Activated B cell treated with CpG ODN at 0.5 μM for 24 hours (primary cell): ENCODE results near the gene AGTR1. TPM values are rescaled to one million over a fixed set of nuclear protein-coding genes. Genes with fewer than 3 reads are reported as not detected.

Experiments
- ATAC-seq: fragments of 200-7000 bp; cut with Tn5 transposase; one replicate; pipeline ENCODE4 v1.10.0; 2021; ENCODE audit warnings: low read depth, mild to moderate bottlenecking, moderate library complexity
- CTCF ChIA-PET: fragments of 350-600 bp; sonication (Branson Sonifier 250); formaldehyde crosslinking; loops from one replicate; lab custom pipeline; 2021; ENCODE audit warnings: antibody characterized with exemption; lab: Charles Lee
- POLR2A ChIA-PET: fragments of 350-600 bp; sonication (Branson Sonifier 250); formaldehyde crosslinking; loops from one replicate; lab custom pipeline; 2021; ENCODE audit warnings: antibody characterized with exemption; lab: Charles Lee
- DNase-seq: peaks from one replicate; pipeline ENCODE4 v3.0.0; 2022
- H3K27ac Mint-ChIP-seq: one replicate; pipeline ENCODE4 v1.8.0; 2020; ENCODE audit warnings: mixed read lengths
- H3K27me3 Mint-ChIP-seq: one replicate; pipeline ENCODE4 v1.8.0; 2021; ENCODE audit warnings: mixed read lengths
- H3K36me3 Mint-ChIP-seq: one replicate; pipeline ENCODE4 v1.8.0; 2021; ENCODE audit warnings: low read depth, mixed read lengths
- H3K4me1 Mint-ChIP-seq: one replicate; pipeline ENCODE4 v1.8.0; 2021; ENCODE audit warnings: mixed read lengths
- H3K4me3 Mint-ChIP-seq: one replicate; pipeline ENCODE4 v1.8.0; 2020; ENCODE audit warnings: mild to moderate bottlenecking, mixed read lengths
- H3K9me3 Mint-ChIP-seq: one replicate; pipeline ENCODE4 v1.8.0; 2020; ENCODE audit warnings: mixed read lengths
- intact Hi-C: fragments of 100-400 bp; cut with micrococcal nuclease; formaldehyde crosslinking; loops from one replicate; pipeline ENCODE4 v1.15.1; 2024
- total RNA-seq: library from RNA; stranded (reverse); gene quantifications from 2 replicates; pipeline ENCODE4 v1.2.3, GENCODE V29; 2022
- TF ChIP-seq, protein P1 (sequence below): fragments of 200-600 bp; IDR thresholded peaks from one replicate; pipeline ENCODE4 v1.8.0; 2022; ENCODE audit warnings: antibody characterized with exemption, mild to moderate bottlenecking

AGTR1 gene
- total RNA-seq, 1 donor from 2014 or later, result not detected

DNA sequence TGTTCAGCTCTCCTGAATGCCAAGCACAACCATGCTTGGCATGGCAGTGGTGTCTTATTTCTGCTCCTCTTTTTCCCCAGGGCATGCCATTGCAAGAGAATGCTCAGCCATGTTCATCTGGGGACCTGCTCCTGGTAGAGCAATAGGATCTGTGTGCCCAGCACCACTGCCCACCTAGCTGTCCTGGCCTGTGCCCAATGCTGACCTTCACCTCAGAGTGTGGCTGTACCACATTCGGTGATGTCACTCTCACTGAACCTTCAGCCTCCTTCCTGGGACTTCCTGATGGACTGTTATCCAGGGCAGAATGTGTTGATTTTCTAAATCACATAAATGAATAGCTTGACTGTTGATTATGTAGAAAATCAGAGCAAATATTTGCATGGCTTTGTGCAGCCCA, 42.0 kb downstream of the AGTR1 start:
- Mint-ChIP-seq H3K27ac (no peak overlapping the region), H3K4me3 (no peak overlapping the region), H3K36me3 (no peaks in the 10 kb centered on the region), H3K4me1 (no peaks in the 10 kb centered on the region), H3K9me3 (no peaks in the 10 kb centered on the region), H3K27me3 (no peaks in the 10 kb centered on the region)
- ATAC-seq, result no peak
- ChIA-PET CTCF (no interaction called here), POLR2A (no interaction called here)
- DNase-seq, result no peak
- TF ChIP-seq, protein P1, sequence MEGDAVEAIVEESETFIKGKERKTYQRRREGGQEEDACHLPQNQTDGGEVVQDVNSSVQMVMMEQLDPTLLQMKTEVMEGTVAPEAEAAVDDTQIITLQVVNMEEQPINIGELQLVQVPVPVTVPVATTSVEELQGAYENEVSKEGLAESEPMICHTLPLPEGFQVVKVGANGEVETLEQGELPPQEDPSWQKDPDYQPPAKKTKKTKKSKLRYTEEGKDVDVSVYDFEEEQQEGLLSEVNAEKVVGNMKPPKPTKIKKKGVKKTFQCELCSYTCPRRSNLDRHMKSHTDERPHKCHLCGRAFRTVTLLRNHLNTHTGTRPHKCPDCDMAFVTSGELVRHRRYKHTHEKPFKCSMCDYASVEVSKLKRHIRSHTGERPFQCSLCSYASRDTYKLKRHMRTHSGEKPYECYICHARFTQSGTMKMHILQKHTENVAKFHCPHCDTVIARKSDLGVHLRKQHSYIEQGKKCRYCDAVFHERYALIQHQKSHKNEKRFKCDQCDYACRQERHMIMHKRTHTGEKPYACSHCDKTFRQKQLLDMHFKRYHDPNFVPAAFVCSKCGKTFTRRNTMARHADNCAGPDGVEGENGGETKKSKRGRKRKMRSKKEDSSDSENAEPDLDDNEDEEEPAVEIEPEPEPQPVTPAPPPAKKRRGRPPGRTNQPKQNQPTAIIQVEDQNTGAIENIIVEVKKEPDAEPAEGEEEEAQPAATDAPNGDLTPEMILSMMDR, result no peak
- intact Hi-C loops, result no loop called here

DNA sequence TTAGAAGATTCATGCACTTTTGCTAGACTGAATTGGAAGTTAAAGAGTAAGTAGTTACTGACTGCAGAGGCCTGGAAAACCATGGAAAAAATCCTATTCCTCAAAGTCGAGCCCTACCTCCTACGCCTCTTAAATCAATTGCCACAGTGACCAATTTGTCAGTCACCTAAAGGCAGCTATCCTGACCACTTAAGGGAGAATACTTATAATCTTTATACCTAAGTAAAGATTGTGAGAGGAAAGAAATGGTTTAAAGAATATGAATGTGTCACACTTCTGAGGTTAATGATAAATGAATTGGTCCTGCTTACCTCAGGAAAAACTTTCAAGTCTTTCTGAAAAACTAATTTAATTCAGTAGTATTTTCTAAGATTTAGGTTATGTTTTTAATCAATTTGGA, 42.6 kb downstream of the AGTR1 start:
- ChIA-PET POLR2A (no interaction called here), CTCF (no interaction called here)
- intact Hi-C loops, result no loop called here
- Mint-ChIP-seq H3K9me3 (no peaks in the 10 kb centered on the region), H3K4me3 (no peak overlapping the region), H3K27ac (no peak overlapping the region), H3K27me3 (no peaks in the 10 kb centered on the region), H3K4me1 (no peaks in the 10 kb centered on the region), H3K36me3 (no peaks in the 10 kb centered on the region)
- ATAC-seq (no peak), DNase-seq (no peak)
- TF ChIP-seq, protein P1, result no peak

DNA sequence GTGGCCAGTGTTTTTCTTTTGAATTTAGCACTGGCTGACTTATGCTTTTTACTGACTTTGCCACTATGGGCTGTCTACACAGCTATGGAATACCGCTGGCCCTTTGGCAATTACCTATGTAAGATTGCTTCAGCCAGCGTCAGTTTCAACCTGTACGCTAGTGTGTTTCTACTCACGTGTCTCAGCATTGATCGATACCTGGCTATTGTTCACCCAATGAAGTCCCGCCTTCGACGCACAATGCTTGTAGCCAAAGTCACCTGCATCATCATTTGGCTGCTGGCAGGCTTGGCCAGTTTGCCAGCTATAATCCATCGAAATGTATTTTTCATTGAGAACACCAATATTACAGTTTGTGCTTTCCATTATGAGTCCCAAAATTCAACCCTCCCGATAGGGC, 43.5 kb downstream of the AGTR1 start:
- TF ChIP-seq, protein P1, result no peak
- ChIA-PET POLR2A (no interaction called here), CTCF (no interaction called here)
- H3K27ac Mint-ChIP-seq, result no peak overlapping the region
- H3K27me3 Mint-ChIP-seq, result no peaks in the 10 kb centered on the region
- intact Hi-C loops, result no loop called here
- no peak for ATAC-seq
- H3K4me3 Mint-ChIP-seq, result no peak overlapping the region
- DNase-seq, result no peak
- H3K9me3 Mint-ChIP-seq, result no peaks in the 10 kb centered on the region
- no peaks in the 10 kb centered on the region for H3K36me3 Mint-ChIP-seq
- no peaks in the 10 kb centered on the region for H3K4me1 Mint-ChIP-seq

DNA sequence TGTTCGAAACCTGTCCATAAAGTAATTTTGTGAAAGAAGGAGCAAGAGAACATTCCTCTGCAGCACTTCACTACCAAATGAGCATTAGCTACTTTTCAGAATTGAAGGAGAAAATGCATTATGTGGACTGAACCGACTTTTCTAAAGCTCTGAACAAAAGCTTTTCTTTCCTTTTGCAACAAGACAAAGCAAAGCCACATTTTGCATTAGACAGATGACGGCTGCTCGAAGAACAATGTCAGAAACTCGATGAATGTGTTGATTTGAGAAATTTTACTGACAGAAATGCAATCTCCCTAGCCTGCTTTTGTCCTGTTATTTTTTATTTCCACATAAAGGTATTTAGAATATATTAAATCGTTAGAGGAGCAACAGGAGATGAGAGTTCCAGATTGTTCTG, 44.4 kb downstream of the AGTR1 start:
- intact Hi-C loops, result no loop called here
- DNase-seq, result no peak
- Mint-ChIP-seq H3K4me3 (no peak overlapping the region), H3K36me3 (no peaks in the 10 kb centered on the region), H3K4me1 (no peaks in the 10 kb centered on the region), H3K27ac (no peak overlapping the region), H3K9me3 (no peaks in the 10 kb centered on the region), H3K27me3 (no peaks in the 10 kb centered on the region)
- no peak for ATAC-seq
- ChIA-PET POLR2A (no interaction called here), CTCF (interaction anchor here (0.5 kb wide), 1 partner anchor 329 kb away, joined by 3 read pairs; no protein-coding TSS in a partner anchor)
- TF ChIP-seq, protein P1, result no peak

DNA sequence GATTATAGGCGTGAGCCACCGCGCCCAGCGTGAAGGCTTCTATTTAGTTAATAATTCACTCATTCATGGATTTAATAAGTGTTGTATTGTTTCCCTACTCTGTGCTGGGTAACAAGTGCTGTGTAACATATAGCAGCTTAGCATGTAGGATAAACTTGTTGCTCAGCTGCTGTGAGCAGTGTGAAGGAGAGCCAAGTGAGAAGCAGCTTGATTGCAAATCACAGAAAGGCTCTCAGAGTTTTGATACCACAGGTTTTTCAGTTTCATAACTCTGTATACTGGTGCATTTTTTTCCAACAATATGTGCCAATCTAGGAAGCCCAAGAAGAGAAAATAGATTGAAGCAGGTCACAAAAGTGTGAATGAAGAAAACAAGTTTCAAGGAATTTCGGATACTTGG, 48.4 kb downstream of the AGTR1 start:
- H3K4me1 Mint-ChIP-seq, result no peaks in the 10 kb centered on the region
- intact Hi-C loops, result no loop called here
- no peak for DNase-seq
- no peaks in the 10 kb centered on the region for H3K36me3 Mint-ChIP-seq
- ChIA-PET POLR2A (no interaction called here), CTCF (no interaction called here)
- no peak overlapping the region for H3K4me3 Mint-ChIP-seq
- ATAC-seq, result no peak
- H3K27me3 Mint-ChIP-seq, result no peaks in the 10 kb centered on the region
- no peaks in the 10 kb centered on the region for H3K9me3 Mint-ChIP-seq
- no peak overlapping the region for H3K27ac Mint-ChIP-seq
- TF ChIP-seq, protein P1, result no peak
